ENCODE data around the gene ARHGEF39.
"Not testable (repeated sequence)": the region's sequence is repeated elsewhere in the genome, so short reads cannot be mapped to it uniquely, and the experiment has no call there.

Gene ARHGEF39

DNA sequence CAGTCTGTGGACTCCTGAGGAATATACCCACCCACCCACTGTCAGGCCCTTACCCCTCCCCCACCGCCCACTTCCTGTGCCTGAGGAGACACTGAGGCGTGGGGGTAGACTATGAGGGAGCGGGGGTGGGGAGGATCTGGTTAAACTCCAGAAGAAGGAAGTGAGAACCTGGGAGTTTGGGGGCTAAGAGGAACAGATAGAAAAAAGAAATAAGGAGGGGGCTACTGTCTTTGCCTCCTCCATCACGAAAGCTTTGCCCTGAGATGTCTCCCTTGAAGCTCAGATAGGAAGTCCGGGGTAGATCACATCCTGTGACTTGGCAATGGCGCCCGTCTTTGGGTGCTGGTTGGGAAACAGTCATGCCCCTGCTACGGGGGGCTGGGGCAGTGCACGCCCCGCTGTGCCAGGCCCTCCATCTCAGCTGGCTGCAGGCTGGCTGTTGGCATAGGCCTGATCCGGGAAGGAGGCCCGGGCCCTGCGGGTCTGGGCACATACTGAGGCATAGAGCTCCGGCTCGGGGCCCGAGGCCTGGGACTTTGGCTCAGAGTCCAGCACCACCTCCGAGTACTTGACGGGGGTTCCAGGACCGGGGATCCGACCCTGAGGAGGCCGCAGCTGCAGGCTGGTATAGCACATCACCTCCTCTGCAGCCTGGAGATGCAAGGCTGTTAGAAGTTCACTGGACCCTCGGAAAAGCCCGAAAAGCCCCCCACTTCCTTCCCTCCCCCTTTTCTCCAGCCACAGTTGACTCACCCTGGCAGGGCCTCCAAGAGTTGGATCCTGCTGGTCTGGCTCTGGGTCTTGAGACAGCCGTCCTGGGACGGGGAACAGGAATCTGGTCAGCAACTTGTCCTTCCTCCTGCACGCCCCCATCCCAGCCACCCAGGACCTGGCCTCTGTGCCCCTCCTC lies 15.3 kb downstream of the ARHGEF39 start:
- DNase-seq = peak; percentile 39

DNA sequence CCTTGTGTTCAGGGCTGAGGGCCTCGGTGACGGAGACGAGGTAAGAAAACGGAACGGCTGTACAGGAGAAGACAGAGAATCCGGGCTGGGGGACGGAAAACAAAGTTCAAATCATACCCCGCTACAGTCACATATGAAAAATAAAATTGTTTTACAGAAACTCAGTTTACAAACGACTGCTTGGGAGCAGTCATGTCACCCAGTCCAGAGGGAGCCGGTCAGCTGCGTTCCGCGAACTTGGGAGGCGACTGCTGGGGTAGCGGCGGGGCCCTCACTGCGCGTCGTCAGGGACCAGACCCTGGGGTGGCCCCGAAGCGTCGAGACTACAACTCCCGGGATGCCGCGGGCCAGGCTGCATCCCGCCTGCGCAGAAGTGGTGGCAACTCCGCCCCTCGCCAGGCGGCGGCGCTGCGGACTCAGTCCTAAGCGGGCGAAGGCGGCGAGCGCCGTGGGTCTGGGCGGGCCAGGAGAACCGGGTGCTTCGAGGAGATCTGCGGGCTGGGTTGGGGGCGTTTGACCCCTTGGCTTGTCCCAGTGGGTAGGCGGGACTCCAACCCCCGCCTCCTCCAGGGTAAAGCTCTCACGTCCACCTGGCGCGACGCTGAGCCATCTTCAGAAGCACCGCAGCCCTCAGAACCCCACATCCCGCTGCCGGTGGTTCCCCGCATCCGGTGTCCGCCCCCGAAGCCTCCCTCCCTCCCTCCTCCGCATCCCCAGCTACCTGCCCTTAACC lies 18.3 kb downstream of the ARHGEF39 start:
- DNase-seq = peak; percentile 86

DNA sequence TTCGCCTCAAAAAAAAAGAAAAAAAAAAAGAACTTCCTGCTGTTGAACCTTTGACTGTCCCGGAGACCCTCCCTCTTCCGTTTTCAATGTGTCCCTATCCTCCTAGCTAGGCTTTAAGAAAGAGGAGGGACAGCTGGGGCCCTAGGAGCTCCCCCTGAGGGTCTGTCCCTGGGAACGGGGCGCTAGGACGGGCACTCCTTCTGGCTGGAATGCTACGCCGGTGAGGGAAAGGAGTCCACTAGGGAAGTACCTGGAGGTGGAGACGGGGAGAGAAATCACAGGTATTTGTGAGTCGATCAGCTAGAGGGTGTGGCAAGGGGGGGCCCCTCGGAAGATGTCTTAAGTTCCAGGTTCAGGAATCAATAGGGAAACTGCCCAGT lies 18.9 kb downstream of the ARHGEF39 start:
- DNase-seq = no peak

DNA sequence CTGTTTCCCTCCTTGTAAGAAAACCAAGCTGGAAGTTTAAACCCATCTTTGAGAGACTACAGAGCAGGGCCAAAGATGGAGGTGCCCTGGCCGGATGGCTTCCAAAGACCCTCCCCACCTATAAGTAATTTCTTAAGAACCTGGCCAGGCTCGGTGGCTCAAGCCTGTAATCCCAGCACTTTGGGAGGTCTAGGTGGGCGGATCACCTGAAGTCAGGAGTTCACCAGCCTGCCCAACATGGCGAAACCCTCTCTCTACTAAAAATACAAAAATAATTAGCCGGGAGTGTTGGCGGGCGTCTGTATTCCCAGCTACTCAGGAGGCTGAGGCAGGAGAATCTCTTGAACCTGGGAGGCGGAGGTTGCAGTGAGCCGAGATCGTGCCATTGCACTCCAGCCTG lies 19.3 kb downstream of the ARHGEF39 start:
- not testable (repeated sequence) for DNase-seq

DNA sequence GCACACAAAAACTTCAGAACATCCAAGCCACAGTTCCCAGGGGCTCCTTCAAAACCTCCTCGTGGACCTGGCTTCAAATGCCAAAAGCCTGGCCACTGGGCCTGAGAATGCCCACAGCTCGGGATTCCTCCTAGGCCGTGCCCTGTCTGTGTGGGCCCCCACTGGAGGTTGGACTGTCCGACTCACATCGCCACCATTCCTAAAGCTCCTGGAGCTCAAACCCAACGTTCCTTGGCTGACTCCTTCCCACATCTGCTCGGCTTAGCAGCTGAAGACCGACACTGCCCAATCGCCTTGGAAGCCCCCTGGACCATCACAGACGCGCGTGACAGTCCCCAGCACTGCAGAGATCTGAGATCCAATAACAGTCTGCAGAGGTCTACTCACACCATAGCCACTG lies 21.9 kb downstream of the ARHGEF39 start:
- DNase-seq = no peak

DNA sequence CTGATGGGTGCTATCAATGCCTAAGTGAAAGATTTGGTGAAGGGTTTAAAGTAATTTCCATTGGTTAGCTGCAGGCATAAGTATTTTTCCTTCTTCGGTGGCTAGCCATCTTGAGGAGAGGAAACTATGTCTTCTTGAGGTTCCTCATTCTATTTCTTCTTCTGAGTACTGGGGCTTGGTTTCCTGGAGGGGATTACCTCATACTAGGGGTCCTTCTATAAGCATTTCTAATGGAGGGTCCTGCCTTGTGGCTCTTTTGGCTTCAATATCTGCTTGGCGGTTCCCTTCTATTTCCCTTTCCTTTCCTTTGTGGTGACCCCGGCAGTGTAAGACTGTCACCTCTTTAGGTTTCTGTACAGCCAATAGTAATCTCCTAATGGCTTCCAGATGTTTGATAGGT lies 23.5 kb downstream of the ARHGEF39 start:
- DNase-seq = not testable (repeated sequence)

DNA sequence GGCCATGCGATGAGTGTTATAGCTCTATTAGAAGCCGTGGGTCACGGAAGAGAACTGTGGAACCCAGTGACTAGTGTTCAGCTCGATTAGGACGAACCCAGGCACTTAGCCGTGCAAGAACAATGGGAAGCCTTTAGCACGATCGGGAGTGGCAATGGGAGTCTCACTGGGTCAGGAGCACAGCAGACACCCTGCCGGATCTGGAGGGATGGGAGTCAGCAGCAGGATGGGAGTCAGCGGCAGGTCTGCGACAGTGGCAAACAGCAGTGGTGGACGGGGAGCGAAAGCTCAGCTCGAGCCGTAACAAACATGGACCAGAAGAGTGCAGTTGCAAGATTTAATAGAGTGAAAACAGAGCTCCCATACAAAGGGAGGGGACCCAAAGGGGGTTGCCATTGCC lies 24.6 kb downstream of the ARHGEF39 start:
- DNase-seq = not testable (repeated sequence)

DNA sequence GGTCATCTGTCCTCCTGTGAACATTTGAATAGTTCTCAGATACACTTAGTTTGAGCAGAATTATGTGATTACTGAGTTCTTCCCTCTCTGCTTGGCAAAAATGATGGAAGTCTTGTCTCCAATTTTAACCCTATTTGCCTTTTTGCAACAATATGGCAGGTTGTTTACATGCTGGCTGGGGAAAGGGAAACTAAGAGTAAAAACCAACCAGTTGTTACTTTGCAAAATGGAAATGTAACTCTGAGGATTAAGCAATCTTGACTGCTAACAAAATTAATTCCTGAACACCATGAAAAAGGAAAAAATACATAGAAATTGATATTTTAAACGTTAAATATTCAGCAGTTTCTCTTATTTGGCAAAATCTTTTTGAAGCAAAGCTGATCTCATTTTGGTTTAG lies 25.4 kb downstream of the ARHGEF39 start:
- DNase-seq = no peak

DNA sequence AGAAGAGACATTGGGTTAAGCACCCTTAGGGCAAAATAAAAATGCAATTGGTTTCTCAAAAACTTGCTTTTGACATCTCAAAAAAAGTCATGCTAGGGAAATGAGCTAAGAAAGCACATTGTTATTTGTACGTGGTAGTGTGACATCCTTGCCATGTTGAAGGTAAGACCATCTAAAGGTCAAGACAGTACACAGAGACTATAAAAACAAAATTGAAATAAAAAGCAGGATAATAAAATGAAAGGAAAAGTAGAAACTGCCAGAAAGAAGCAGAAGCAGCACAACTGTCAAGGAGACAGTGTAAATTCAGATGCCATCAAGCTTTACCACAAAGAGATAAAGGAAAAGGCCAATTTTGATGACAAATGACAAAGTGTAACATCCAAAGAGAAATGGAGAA lies 25.8 kb downstream of the ARHGEF39 start:
- DNase-seq = not testable (repeated sequence)

DNA sequence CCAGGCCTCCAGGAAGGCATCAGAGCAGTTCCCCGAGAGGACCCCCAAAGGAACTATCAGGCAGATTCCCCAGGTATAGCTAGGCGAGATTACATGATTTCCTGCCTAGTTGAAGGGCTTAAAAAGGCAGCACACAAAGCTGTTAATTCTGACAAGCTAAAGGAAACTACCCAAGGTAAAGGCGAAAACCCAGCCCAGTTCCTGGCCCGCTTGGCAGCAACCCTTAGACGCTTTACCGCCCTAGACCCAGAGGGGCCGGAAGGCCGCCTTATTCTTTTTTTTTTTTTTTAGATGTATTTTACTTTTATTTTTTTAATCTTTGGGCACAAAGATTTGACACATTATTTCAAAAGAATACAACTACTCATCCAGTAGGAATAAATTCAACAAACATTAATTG lies 26.2 kb downstream of the ARHGEF39 start:
- DNase-seq = peak; percentile 57

DNA sequence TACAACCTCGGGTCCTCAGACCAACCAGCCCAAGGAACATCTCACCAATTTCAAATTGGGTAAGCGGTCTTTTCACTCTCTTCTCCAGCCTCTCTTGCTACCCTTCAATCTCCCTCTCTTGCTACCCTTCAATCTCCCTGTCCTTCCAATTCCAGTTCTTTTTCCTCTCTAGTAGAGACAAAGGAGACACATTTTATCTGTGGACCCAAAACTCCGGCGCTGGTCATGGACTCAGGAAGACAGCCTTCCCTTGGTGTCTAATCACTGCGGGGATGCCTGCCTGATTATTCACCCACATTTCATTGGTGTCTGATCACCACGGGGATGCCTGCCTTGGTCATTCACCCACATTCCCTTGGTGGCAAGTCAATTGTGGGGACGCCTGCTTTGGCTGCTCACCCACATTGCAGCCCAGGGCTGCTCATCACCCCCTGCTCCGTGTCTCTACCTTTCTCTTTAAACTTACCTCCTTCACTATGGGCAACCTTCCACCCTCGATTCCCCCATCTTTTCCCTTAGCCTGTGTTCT lies 27.5 kb downstream of the ARHGEF39 start:
- DNase-seq = not testable (repeated sequence)

DNA sequence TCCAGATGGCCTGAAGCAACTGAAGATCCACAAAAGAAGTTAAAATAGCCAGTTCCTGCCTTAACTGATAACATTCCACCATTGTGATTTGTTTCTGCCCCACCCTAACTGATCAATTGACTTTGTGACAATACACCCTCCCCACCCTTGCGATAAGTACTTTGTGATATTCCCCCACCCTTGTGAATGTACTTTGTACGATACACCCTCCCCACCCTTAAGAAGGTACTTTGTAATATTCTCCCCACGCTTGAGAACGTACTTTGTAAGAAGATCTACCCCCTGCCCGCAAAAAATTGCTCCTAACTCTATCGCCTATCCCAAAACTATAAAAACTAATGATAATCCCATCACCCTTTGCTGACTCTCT lies 28.1 kb downstream of the ARHGEF39 start:
- not testable (repeated sequence) for DNase-seq

DNA sequence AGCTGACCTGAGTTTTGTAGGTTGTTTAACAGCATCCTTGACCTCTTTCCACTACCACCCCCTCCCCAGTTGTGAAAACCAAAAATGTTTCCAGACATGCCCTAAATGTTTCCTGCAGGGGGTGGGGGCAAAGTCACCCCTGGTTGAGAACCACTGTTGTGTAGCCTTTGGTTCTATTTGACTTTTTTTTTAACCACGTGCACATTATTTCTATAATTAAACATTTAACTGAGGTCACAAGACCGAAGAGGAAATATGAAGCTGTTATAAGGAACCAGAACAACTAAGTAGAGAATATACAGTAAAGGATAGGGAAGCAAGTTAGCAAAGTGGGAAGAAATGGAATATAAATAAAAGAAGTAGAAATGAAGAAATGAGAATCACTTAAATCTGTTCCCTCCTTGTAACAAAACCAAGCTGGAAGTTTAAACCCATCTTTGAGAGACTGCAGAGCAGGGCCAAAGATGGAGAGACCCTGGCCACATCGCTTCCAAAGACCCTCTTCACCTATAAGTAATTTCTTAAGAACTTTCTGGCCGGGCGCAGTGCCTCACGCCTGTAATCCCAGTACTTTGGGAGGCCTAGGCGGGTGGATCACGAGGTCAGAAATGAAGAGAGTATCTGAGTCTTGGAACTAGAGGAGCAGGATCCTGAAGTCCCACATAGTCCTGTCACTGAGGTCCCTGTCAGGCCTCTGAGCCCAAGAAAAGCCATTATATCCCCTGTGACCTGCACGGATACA lies 28.7 kb downstream of the ARHGEF39 start:
- no peak for DNase-seq

DNA sequence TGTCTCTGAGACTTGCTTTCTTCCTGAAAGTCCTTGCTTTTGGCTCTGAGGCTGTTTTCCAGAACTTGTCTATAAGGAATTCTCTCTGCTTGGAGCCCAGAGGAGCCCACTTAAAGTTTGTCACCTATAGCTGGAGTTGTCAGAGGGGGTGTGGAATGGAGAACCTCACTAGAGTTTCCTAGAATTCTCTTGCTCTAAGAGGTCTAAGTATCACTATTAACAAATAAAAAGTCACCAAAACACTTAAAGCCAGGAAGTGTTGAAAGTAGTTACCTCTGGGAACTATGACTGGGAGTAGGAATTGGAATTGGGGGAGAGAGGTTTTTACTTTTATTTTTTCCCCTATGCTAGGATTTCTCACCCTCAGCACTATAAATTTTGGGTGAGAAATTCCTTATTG lies 29.3 kb downstream of the ARHGEF39 start:
- no peak for DNase-seq

DNA sequence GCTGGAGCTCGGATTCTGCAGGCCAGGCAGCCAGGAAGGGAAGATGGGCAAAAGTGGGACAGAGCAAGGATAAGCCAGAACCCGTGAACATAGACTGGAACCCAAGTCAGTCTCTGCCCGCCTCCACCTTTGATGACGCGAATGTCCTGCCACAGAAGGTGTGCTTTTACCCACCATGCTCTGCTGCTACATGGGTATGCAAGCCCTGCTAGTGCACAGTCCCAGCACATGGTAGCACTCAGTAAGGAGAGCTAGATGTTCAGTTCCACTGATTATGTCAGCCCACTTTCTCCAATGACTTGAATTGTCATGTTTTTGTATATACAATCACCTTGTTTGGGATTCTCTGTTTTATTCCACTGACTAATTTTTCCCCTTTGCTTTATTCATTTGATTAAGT lies 35.4 kb downstream of the ARHGEF39 start:
- DNase-seq = no peak

DNA sequence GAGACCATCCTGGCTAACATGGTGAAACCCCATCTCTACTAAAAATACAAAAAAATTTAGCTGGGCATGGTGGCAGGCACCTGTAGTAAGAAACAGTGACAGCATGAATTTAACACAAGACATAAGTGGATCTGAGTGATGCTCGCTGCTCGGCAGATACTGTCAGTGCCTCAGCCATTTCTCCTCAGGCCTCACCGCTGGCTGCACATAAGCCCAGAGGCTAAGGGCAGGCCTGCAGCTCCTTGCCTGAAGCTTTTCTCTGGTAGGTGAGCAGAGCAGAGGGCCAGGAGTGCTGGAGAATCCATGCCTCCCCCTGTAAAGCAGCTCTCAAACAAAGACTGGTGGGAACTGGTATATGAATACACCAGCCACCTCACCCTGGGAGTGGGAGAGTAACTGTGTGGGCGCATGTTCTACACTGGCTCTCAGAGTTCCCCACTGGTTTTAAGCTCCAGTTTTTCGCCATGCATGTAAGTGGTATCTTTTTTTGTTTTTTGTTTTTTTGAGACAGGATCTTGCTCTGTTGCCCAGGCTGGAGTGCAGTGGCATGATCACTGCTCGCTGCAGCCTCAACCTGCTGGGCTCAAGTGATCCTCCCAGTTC lies 36.5 kb downstream of the ARHGEF39 start:
- DNase-seq = no peak

DNA sequence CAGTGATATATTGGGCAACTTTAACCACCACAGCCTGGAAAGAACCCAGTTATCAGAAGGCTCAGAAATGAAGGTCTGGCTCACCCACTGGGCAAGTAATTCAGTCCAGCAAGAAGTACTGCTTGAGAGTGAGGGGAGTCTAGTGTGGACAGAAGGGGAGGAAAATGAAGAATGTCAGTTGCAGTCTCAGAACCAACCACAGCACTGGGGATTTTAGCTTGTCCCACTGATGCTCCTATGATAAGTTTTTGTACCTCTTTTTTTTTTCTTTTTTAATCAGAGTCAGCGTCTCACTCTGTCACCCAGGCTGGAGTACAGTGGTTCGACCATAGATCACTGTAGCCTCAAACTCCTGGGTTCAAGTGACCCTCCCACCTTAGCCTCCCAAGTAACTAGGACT lies 37.4 kb downstream of the ARHGEF39 start:
- DNase-seq = no peak

DNA sequence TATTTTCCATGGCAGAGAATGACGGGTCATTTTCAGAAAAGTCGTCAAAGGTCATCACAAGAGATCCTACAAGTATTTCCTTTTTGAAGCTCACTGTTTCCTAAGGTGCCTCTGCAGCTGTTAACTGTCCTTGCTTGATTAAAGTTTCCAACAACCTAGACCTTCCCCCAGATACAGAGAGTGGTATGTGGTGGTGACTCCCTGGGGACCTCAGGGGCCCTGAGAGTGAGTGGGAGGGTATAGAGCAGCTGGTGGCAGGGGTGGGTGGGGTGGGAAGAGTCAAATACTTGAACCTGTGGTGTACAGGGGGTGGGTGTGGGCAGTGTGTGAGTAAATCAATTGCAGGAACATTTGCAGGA lies 45.2 kb downstream of the ARHGEF39 start:
- no peak for DNase-seq

DNA sequence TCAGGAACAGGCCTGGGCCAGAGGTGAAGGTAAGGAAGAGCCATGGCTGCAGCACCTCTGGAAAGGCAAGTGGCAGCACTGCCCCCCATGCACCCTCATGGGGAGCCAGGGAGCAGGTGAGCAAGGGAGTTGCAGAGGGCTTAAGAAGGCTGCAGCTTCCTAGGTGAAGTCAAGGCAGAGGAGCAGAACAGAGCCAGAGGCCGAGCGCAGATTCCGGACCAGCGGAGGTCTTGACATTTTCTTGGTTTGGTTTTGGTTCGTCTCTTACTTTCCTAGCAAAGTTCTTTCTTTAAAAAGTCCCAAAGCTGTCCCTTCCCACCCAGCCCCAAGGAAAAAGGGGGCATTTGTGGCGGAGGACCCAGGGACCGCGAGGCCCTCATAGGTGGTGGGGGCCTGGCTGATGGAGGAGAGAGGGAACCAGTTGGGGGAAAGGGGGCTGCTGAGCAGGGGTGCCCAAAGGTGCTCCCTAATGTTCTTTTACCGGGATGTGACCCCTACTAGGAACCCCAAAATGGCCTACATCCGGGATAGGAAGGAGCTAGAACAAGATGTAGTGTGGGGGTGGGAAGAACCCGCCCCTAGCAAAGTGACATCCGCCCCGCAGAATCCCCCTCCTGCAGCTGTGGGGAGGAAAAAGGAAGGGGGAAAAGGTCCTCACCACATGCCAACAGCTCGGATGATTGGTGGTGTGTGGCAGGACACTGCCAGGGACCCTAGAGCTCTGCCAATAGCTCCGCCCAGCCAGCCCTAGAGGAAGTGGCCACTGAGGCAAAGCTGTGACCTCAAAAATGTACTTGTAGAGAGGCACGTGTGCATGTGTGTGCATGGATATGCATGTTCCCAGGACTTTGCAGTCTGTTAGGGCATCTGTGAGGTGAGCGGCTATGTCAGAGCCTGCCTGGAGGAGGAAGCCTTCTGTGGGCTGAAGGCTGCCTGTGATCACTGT lies 45.9 kb downstream of the ARHGEF39 start:
- DNase-seq = peak; percentile 40

DNA sequence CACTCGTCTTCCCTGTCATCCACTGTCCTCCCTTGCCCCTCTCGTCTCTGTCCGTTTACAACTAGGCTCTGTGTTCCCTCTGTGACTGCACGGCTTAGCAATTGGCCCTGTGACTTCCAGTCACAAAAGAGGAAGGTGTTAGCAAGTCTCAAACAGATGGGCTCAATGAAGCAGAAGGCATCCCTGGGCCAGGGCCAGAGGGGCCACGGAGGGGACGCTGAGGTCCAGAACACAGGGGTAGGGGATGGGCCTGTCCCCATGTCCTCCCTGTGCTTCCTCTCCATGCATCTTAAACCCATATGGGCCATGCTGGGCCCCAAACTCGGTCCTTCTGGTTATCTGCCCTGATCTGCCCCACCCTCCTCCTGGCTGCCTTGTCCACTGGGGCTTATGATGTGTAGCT lies 46.7 kb downstream of the ARHGEF39 start, which contains the start of gene CD72:
Gene CD72, minus strand, starts transcription at position 89 of the 403 bp plus-strand sequence. CDS start 110 bp downstream, outside the sequence.
- DNase-seq = no peak

DNA sequence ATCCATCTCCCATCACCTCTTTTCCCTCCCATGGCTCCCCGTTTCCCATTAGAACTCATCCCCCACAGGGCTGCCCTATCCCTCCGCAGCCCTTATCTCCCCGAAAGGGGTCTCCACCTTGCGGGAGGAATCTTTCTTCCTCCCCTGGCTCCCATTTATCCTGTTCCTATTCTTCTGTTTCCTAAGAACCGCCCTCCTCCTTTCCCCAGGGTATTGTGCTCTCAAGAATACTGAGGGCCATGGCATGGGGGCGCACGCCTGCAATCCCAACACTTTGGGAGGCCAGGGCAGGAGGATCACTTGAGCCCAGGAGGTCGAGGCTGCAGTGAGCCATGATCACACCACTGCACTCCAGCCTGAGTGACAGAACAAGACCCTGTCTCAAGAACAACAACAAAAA lies 47.4 kb downstream of the ARHGEF39 start:
- DNase-seq = no peak

All from CD4-positive, alpha-beta T cell treated with Interleukin-4 for 4 hours (primary cell).